ENCODE data around the gene KLHDC10.
"Not testable (repeated sequence)": the region's sequence is repeated elsewhere in the genome, so short reads cannot be mapped to it uniquely, and the experiment has no call there.

KLHDC10 gene

DNA sequence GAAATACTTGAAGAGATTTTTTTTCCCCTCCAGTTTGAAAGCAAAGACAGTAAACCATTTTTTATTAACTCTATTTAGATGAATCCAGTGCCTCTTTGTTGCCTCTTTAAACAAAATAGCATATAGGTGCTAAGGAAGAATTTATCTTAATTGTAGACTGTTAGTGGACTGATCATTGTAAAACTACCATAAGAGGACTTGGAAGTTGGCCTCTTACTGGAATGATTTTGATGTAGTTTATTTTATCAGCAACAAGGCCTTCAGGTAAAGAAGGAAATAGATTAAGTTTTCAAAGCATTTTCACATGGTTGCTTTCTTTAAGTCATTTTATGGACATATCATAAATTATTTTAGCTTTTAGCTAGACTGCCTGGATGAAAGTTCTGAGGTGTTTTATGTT is 53.2 kb downstream of the KLHDC10 start:
- no peak for DNase-seq

DNA sequence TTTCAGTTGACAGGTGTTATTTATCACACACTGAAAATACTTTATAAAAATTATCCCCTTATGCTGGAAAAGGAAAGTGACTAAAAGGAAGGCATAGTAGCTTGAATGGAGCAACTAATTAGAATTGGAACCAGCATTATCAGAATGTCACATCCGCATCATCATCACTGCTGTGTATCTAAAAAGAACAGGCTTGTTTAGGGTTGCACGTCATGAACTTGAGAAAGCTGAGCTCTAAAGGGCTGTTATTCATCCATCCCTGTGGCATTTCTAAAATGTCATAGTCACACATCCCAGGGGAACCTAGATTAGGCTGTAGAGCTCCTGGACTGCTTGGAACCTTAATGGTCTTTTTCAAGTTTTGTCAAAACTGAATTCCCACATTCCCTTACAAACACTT is 54.4 kb downstream of the KLHDC10 start:
- no peak for DNase-seq

- DNase-seq = not testable (repeated sequence)
Observed at GRCh38 chr7:130126840-130127239, 56.5 kb downstream of the KLHDC10 start.

DNA sequence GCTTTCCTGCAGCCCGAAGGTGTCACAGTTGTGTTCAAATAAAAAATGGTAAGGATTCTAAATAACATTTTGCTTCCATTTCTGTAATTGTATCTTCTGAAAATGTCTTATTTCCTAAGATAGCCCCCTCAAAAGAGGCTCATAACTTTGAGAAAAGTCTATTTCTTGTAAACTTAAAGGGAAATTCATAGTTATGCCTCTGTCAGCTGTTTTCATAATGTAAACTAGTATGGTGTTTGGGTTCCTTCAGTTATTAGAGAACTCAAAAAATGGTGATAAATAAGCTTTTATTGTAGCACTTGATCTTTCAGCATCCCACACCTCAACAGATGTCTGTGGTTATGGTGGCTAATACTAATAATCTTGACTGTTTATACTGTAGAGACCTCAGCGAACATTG is 57.1 kb downstream of the KLHDC10 start:
- no peak for DNase-seq

DNA sequence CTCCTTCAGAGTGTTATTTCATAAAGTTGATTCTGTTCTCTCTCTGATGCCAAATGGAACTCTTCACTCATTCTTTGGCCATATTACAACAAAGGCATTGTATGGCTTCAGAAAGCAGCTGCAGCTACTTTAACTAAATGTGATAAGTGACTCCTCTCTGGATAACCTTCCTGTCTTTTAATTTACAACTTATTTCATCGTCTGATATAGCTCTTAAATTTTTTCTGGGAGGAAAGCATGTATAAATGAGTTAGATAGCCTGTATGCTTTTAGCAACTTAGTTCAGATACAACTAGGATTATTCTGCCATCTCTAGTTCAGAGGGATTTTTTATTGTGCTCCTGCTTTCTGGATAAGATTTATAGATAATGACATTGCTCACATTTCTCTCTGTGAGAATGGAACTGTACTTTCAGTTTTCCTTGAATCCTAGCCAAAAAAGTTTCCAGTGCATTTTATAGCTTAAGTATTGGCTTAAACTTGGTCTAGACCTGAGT is 57.5 kb downstream of the KLHDC10 start:
- no peak for DNase-seq

DNA sequence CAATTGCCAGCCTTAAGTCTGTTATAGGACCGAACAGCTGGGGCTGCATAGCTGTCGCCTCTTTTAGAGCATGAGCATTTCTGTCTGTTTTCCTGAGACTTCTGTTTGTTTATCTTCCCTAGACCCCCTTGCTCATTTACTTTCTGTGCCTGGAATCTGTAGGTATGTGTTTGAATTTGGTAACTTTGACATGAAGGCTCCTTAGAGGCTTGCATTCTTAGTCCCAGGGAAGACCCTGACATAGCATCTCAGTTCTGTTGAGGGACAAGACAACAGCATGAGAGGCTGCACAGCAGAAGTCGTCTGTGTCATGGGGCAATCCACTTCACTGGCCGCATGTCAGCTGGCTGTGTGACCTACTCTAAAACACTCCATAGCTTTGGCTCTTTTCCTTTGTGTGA is 58.7 kb downstream of the KLHDC10 start:
- no peak for DNase-seq

DNA sequence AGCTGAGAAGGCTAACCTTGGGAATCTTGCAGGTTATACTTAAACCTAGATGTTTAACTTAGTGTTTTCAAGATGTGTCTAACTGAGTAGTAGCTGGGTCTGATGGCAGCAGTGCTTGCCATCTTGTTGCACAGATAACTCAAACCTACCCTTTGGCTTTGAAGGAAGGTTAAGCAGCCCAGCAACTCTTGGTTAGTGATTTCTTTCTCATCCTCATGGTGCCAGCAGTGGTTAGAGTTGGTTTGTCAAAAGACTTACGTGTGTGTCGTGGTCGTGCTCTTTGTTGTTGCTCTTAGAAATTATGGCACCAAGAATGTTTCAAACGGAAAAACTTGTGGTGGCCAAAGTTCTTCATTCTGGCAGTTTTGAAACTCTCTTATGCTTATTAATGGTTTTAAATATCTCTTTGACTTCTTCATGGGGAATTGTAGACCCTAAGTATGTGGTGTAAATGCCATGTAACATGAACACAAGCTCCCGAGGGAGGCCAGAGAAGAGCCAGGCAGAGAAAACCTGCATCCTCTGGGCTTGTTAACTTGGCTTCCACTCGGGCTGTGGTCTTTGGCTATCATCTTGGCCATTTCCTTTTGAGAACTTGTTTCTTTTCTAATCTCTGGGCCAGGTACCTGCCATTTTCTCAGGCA is 61.0 kb downstream of the KLHDC10 start:
- no peak for DNase-seq

DNA sequence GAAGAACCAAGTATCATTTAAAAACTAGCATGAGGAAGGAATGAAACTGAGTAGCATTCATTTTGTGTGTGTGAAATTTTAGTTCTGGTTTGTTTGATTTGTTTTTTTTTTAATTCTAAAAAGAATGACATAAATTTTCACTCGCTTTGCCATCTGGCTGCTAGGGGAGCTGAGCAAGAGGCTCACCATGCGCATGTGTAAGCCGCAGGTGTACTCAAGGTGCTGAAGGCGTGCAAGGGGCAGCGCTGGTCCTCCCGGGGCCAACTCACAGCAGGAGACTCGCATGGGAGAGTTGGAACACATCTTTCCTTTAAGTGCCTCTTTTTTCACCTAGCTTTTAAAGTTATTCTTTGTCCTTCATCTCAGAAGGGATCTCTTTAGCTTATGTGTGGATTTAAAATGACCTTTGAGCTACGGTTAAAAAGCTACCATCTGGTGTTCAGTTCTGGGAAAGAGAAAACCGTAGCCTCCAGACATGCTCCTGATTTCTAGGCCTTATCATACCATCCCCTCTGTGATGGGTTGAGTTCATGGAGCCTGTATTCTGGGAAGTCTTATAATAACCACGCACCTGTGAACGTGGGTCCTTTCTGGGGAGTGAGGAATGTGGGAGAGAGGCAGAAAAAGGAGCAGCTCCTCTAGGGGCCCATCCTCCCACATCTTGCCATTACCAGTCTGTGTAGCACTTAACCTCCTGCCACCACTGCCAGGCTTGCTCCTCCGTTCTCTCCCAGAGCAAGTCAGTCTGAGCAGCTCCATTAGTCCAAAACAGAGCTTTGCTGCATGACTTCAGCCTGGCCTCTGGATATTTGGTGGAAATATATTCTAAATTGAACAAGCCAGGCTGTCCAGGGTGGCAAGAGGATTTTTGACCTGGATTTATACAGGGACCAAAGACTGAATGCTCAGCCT is 61.9 kb downstream of the KLHDC10 start:
- DNase-seq = no peak

DNA sequence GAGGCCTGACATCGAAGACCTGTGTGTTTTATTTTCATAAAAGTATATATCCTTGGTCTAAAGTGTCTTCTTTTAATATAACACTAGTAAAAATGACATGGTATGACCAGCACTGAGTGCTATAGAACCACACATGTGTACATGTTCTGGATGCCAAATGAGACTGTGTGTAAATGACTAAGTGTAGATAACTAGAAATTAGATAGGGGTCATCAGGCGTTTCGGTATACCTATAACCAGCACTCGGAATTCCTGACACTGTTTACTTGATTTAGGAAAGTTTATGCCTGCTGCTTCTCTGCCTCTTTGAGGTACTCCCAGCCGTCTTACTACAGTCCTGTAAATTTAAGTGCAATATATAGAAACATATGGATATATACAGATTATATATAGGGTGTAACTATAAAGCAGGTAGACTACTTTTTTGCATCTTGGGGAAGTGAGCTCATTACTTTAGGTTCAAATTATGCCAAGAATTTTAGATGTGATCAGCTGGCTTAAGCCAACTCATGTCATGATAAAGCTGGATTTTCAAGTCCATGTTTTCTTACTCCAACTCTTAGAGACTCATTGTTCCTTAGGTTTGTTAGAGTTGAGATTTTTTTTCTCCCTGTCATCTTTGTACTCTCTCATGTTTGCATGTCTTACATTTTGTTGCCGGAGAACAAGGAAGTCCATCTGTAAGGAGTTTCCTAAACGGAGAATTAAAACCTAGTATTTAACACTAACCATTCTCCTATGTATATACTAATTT is 62.9 kb downstream of the KLHDC10 start:
- DNase-seq = no peak

GRCh38 chr7:130134106-130134636 is 63.8 kb downstream of the KLHDC10 start:
- DNase-seq = no peak

GRCh38 chr7:130134726-130135125 is 64.4 kb downstream of the KLHDC10 start:
- no peak for DNase-seq

GRCh38 chr7:130135208-130136205 is 65.2 kb downstream of the KLHDC10 start:
- DNase-seq = no peak

DNA sequence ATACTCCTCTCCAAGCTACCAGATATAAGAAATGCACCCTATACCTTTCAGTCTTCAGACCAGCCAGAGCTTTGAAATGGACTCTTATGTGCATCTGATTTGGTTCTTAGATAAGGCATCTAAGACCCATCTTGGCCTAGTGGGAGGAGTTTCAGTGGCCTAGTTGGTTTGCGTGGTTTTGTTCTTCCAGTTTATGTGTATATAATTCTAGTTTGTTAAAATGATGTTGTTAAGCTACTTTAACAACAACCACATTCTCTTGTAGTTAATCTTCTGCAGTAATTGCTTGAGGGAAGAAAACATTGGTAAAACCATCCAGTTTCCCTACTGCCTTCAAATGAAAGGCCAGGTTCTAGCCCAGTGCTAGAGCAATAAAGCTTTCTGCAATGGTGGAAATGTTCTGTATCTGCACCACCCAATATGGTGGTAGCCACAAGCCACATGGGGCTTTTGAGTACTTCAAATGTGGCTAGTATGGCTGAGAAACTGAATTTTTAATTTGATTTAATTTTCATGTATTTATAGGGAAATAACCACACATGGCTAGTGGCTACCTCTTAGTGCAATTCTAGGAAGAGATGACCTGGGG is 66.3 kb downstream of the KLHDC10 start:
- DNase-seq = no peak

- DNase-seq = no peak
Observed at GRCh38 chr7:130137207-130137606, 66.9 kb downstream of the KLHDC10 start.

- DNase-seq = no peak
Observed at GRCh38 chr7:130139193-130139960, 69.0 kb downstream of the KLHDC10 start.

DNA sequence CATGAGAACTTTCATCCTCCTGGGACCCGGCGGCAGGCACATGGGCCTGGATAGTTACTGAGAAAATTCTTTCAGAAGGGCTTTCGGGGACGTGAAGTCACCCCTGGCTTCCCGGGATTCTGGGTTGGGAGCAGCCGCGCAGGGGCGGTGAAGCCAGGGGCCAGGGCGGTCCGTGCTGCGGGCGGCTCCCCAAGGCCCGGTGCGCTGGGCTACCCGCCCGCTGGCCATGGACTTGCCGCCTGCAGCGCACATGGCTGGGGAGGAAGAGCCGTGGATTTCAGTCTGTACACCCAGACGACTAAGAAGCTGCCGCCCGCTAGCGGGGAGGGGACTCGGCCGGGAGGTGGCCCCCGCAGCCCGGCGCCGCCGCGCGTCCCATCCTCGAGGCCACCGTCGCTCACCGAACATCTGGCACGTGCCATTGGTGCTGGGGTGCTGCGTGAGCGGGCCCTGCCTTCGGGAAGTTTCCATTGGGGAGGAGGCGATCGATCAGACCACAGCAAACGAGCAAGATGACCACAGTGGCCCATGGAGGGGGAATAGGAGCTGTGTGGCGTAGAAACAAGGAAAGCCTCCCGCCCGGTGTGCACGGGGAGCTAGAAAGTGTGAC is 70.3 kb downstream of the KLHDC10 start:
- DNase-seq = no peak

GRCh38 chr7:130141161-130141883 is 71.0 kb downstream of the KLHDC10 start:
- no peak for DNase-seq

GRCh38 chr7:130141884-130142653 is 71.7 kb downstream of the KLHDC10 start:
- no peak for DNase-seq
